Epithelial cell of prostate (primary cell): Measurements from ENCODE around the gene MRTFA.
"Not testable (repeated sequence)": the region's sequence is repeated elsewhere in the genome, so short reads cannot be mapped to it uniquely, and the experiment has no call there.

Experiments used
- DNase-seq: peaks from one replicate; pipeline ENCODE4 v3.0.0-alpha.2; 2011; ENCODE audit warnings: low read depth, low spot score
- H3K27ac ChIP-seq: fragments of 450-650 bp; 2 replicates; pipeline ENCODE4 v1.5.1; 2017; ENCODE audit warnings: mild to moderate bottlenecking

The MRTFA gene

GRCh38 chr22:40531951-40532900, 104.3 kb downstream of the MRTFA start:
- H3K27ac ChIP-seq: no peak overlapping the region
- DNase-seq: no peak

- not testable (repeated sequence) for DNase-seq, H3K27ac ChIP-seq
Observed at GRCh38 chr22:40530391-40530790, 106.1 kb downstream of the MRTFA start.

- DNase-seq: no peak
Observed at GRCh38 chr22:40529821-40530220, 106.7 kb downstream of the MRTFA start.

GRCh38 chr22:40526960-40527359, 109.6 kb downstream of the MRTFA start:
- no peak overlapping the region for H3K27ac ChIP-seq
- no peak for DNase-seq

More at GRCh38 chr22:40529821-40530220, 106.7 kb downstream of the MRTFA start:
- no peak overlapping the region for H3K27ac ChIP-seq

GRCh38 chr22:40525250-40525884, 111.2 kb downstream of the MRTFA start:
- no peak for DNase-seq
- H3K27ac ChIP-seq: peak overlapping the region; percentile 11

- no peak for DNase-seq
- H3K27ac ChIP-seq: peak overlapping the region; percentile 11
Observed at GRCh38 chr22:40524392-40525249, 111.9 kb downstream of the MRTFA start.

- no peak for DNase-seq
- no peak overlapping the region for H3K27ac ChIP-seq
Observed at GRCh38 chr22:40522141-40522540, 114.4 kb downstream of the MRTFA start.

GRCh38 chr22:40521046-40521445, 115.5 kb downstream of the MRTFA start:
- DNase-seq: no peak
- no peak overlapping the region for H3K27ac ChIP-seq

- H3K27ac ChIP-seq: no peak overlapping the region
- no peak for DNase-seq
Observed at GRCh38 chr22:40520562-40520961, 116.0 kb downstream of the MRTFA start.

GRCh38 chr22:40519948-40520331, 116.6 kb downstream of the MRTFA start:
- H3K27ac ChIP-seq: no peak overlapping the region
- DNase-seq: no peak

- no peak for DNase-seq
- no peak overlapping the region for H3K27ac ChIP-seq
Observed at GRCh38 chr22:40519284-40519947, 117.1 kb downstream of the MRTFA start.

- H3K27ac ChIP-seq: no peak overlapping the region
- no peak for DNase-seq
Observed at GRCh38 chr22:40518840-40519239, 117.7 kb downstream of the MRTFA start.

GRCh38 chr22:40517631-40518030, 118.9 kb downstream of the MRTFA start:
- no peak for DNase-seq
- H3K27ac ChIP-seq: no peak overlapping the region

- no peak overlapping the region for H3K27ac ChIP-seq
- no peak for DNase-seq
Observed at GRCh38 chr22:40516416-40516815, 120.1 kb downstream of the MRTFA start.

GRCh38 chr22:40512426-40513136, 123.9 kb downstream of the MRTFA start:
- DNase-seq: no peak
- peak overlapping the region; percentile 73 for H3K27ac ChIP-seq

GRCh38 chr22:40511604-40512003, 124.9 kb downstream of the MRTFA start:
- DNase-seq: no peak
- H3K27ac ChIP-seq: peak overlapping the region; percentile 73

- peak overlapping the region; percentile 73 for H3K27ac ChIP-seq
- DNase-seq: no peak
Observed at GRCh38 chr22:40510631-40511364, 125.7 kb downstream of the MRTFA start.

- no peak for DNase-seq
- peak overlapping the region; percentile 73 for H3K27ac ChIP-seq
Observed at GRCh38 chr22:40509401-40510134, 127.0 kb downstream of the MRTFA start.
